Heart left ventricle (tissue), 16 donors: ENCODE results near the gene NEMP2. TPM values are rescaled to one million over a fixed set of nuclear protein-coding genes. Genes with fewer than 3 reads are reported as not detected.

Experiments used
- ATAC-seq, 4 donors: fragments of 200-7000 bp; cut with Tn5 transposase; one replicate each; pipeline ENCODE4 v1.9.1; 2020 to 2022; ENCODE audit warnings: moderate library complexity in 4 of 4, mild to moderate bottlenecking in 3 of 4, moderate number of reproducible peaks in 1 of 4
- DNase-seq, 5 donors: peaks; one replicate each; pipeline ENCODE4 v3.0.0-alpha.2; 2020
- H3K27ac ChIP-seq, 12 donors: fragments of 200-600 bp; sonication (generic) in 4 of 12; one replicate each; pipeline versions ENCODE4 v1.5.0 to v1.8.0; 2016 to 2022; ENCODE audit warnings: mild to moderate bottlenecking in 2 of 12
- H3K27me3 ChIP-seq, 9 donors: fragments of 200-600 bp; sonication (generic) in 2 of 9; one replicate each; pipeline versions ENCODE4 v1.5.1 to v1.8.0; 2016 to 2022; ENCODE audit warnings: mild to moderate bottlenecking in 3 of 9
- H3K36me3 ChIP-seq, 9 donors: fragments of 200-600 bp; sonication (generic) in 2 of 9; one replicate each; pipeline versions ENCODE4 v1.5.0 to v1.8.0; 2018 to 2022; ENCODE audit warnings: mild to moderate bottlenecking in 2 of 9
- H3K4me1 ChIP-seq, 12 donors: fragments of 200-600 bp; sonication (generic) in 4 of 12; one replicate each; pipeline versions ENCODE4 v1.5.0 to v1.8.0; 2016 to 2022; ENCODE audit warnings: mild to moderate bottlenecking in 3 of 12
- H3K4me3 ChIP-seq, 12 donors: fragments of 200-600 bp; sonication (generic) in 4 of 12; one replicate each; pipeline versions ENCODE4 v1.5.0 to v1.8.0; 2017 to 2022; ENCODE audit warnings: mild to moderate bottlenecking in 9 of 12, moderate library complexity in 4 of 12
- H3K9me3 ChIP-seq, 12 donors: fragments of 200-600 bp; sonication (generic) in 4 of 12; one replicate each; pipeline versions ENCODE4 v1.5.0 to v1.8.0; 2016 to 2022; ENCODE audit warnings: mild to moderate bottlenecking in 1 of 12
- CTCF ChIP-seq, 12 donors: fragments of 200-600 bp; sonication (generic) in 4 of 12; IDR thresholded peaks; one replicate each; pipeline versions ENCODE4 v1.5.0 to v1.8.0; 2018 to 2022; ENCODE audit warnings: antibody characterized with exemption in 12 of 12, mild to moderate bottlenecking in 5 of 12
- POLR2A ChIP-seq, 2 donors: fragments of 450-650 bp; IDR thresholded peaks; one replicate each; pipeline ENCODE4 v1.6.1; 2017; ENCODE audit warnings: antibody characterized with exemption in 2 of 2, mild to moderate bottlenecking in 2 of 2, moderate library complexity in 2 of 2
- WGBS, 4 donors: extraction: QIAGEN DNeasy Blood & Tissue Kit in 2 of 4; methylation state at CpG; one replicate each; pipeline versions ENCODE4 v1.1.5 to v1.1.7; 2013 to 2018; 5-methylcytosine and 5-hydroxymethylcytosine counted together
- intact Hi-C, 10 donors: fragments of 100-400 bp; cut with DNase I; formaldehyde crosslinking; loops; one replicate each; pipeline versions ENCODE4 v1.11.1 to v1.14.2; 2022
- polyA plus RNA-seq, 2 donors: library from polyadenylated mRNA; stranded (reverse); fragments of 200-250 nt; gene quantifications; one replicate each; pipeline ENCODE4 v1.2.3, GENCODE V29; 2013
- total RNA-seq, 9 donors: library from RNA; depleted of rRNA in 2 of 9; stranded (reverse); fragments of >200 nt in 2 of 9; fragmentation: NEBNext Ultra II Directional in 3 of 9; extraction: Animal tissue kit (Norgen Biotek cat#: 25700) in 3 of 9; gene quantifications; one replicate each; pipeline versions ENCODE4 v1.1.0 to v1.2.4, GENCODE V29; 2016 to 2023
- donor health status: ischemic (EF 13 %, LVEDD 7.1; RV severe dilation, severe dysfunction).
- donor health status: healthy with polysubstance abuse.
- donor health status: DM: no; HTN: yes; CAD: no.
- donor health status: DM: no; HTN: no; CAD: no.
- donor health status: ischemic (EF 25% LVEDD 6.9; RV normal size, moderate dysfunction).
- donor health status: ischemic (EF 25% LVEDD 5.7; RV mildly dilated, moderate dysfunction).
- donor health status: healthy.
- donor health status: DM: yes; HTN: yes; CAD: no.
- donor health status: ischemic (EF 35%, LVEDD 5.7; RV mildly dilated, moderate dysfunction).
- donor health status: nonischemic (EF 11% LVEDD 7.7; RV severe dilation, severe dysfunction).
- donor health status: DM: yes; HTN: yes; CAD: no.
- donor health status: PGD.
- donor health status: ischemic (EF 29% LVEDD 5.4; RV normal size, mild dysfunction).
- donor health status: nonischemic (EF 23%, LVEDD 6.1; RV moderate dilation, normal function).

Gene NEMP2
- total and polyA plus RNA-seq, 11 donors: 0.42 to 4.6 (median 2.2) TPM

- DNase-seq (no peak), ATAC-seq (no peak)
- H3K27ac ChIP-seq: no peak overlapping the region
- peaks cover 0 to 16% (median 0%) of the 10 kb centered on the region in 12 donors for H3K4me1 ChIP-seq
- intact Hi-C loops: no loop called here
- no peak overlapping the region for H3K4me3 ChIP-seq
- no peak for TF ChIP-seq CTCF (IDR thresholded peaks at IDR 0.05)
- no peak for TF ChIP-seq POLR2A (IDR thresholded peaks at IDR 0.05)
- 88 to 100% (median 92%) methylated on average over 2 of the region's 2 CpGs for WGBS, 4 donors
- no peaks in the 10 kb centered on the region for H3K36me3 ChIP-seq
- H3K27me3 ChIP-seq: no peaks in the 10 kb centered on the region
- peaks cover 0 to 17% (median 6%) of the 10 kb centered on the region in 12 donors for H3K9me3 ChIP-seq
These were observed 30.3 kb upstream of the NEMP2 start for GRCh38 chr2:190564838-190565237.

GRCh38 chr2:190563646-190564045 is 29.1 kb upstream of the NEMP2 start:
- Histone ChIP-seq H3K4me1 (peaks cover 0 to 16% (median 0%) of the 10 kb centered on the region in 12 donors), H3K9me3 (peaks cover 0 to 17% (median 6%) of the 10 kb centered on the region in 12 donors), H3K4me3 (no peak overlapping the region), H3K36me3 (no peaks in the 10 kb centered on the region), H3K27me3 (no peaks in the 10 kb centered on the region), H3K27ac (no peak overlapping the region)
- ATAC-seq: peak in 1 of 4 donors; percentile 18
- TF ChIP-seq CTCF (IDR thresholded peaks at IDR 0.05): no peak
- no peak for TF ChIP-seq POLR2A (IDR thresholded peaks at IDR 0.05)
- WGBS, 4 donors: 86 to 97% (median 92%) methylated on average over 2 of the region's 2 CpGs
- intact Hi-C loops: no loop called here
- DNase-seq: no peak

- H3K27ac ChIP-seq: no peak overlapping the region
- TF ChIP-seq POLR2A (IDR thresholded peaks at IDR 0.05): no peak
- no peak for TF ChIP-seq CTCF (IDR thresholded peaks at IDR 0.05)
- no peaks in the 10 kb centered on the region for H3K36me3 ChIP-seq
- peaks cover 0 to 15% (median 5%) of the 10 kb centered on the region in 12 donors for H3K9me3 ChIP-seq
- H3K27me3 ChIP-seq: no peaks in the 10 kb centered on the region
- H3K4me3 ChIP-seq: no peak overlapping the region
- H3K4me1 ChIP-seq: peaks cover 0 to 16% (median 0%) of the 10 kb centered on the region in 12 donors
- no peak for DNase-seq
- ATAC-seq: no peak
- WGBS, 4 donors: 90 to 94% (median 93%) methylated on average over 8 of the region's 8 CpGs
- intact Hi-C loops: no loop called here
These were observed 28.6 kb upstream of the NEMP2 start for GRCh38 chr2:190563109-190563508.

- H3K27ac ChIP-seq: no peak overlapping the region
- H3K4me3 ChIP-seq: no peak overlapping the region
- peaks cover 0 to 16% (median 0%) of the 10 kb centered on the region in 12 donors for H3K4me1 ChIP-seq
- intact Hi-C loops: no loop called here
- peaks cover 0 to 5% (median 0%) of the 10 kb centered on the region in 12 donors for H3K9me3 ChIP-seq
- H3K36me3 ChIP-seq: no peaks in the 10 kb centered on the region
- no peaks in the 10 kb centered on the region for H3K27me3 ChIP-seq
- 20 to 31% (median 27%) methylated on average over 2 of the region's 2 CpGs for WGBS, 4 donors
- peak in 1 of 5 donors; percentile 24 for DNase-seq
- TF ChIP-seq POLR2A (IDR thresholded peaks at IDR 0.05) (no peak), CTCF (IDR thresholded peaks at IDR 0.05) (no peak)
- ATAC-seq: peak; percentile 46 to 85 (median 80)
These were observed 27.6 kb upstream of the NEMP2 start for GRCh38 chr2:190562121-190562520.
